Mesenchymal stem cell (in vitro differentiated cells and primary cell): ENCODE measurements around the gene TTC27. TPM values are rescaled to one million over a fixed set of nuclear protein-coding genes. Genes with fewer than 3 reads are reported as not detected.

Experiments
- small RNA-seq: library from polyadenylated mRNA; stranded (forward); fragments of <200 nt; extraction: miRNeasy Mini kit (QIAGEN cat#:217004); gene quantifications from one replicate; pipeline ENCODE3, GENCODE V24; 2013; ENCODE audit warnings: low read depth

The TTC27 gene

Small RNA genes lying within 50 kb of the gene (small RNA-seq; reads per million reads assigned to genes)
- gene MIR4765 = not detected
